CD8-positive, alpha-beta memory T cell (primary cell): ENCODE results near the gene SLC41A2. TPM values are rescaled to one million over a fixed set of nuclear protein-coding genes. Genes with fewer than 3 reads are reported as not detected.
"Not testable (repeated sequence)": the region's sequence is repeated elsewhere in the genome, so short reads cannot be mapped to it uniquely, and the experiment has no call there.

Source experiments
- CTCF ChIA-PET: fragments of 350-600 bp; sonication (Branson Sonifier 250); formaldehyde crosslinking; loops from one replicate; lab custom pipeline; 2021; ENCODE audit warnings: antibody characterized with exemption; lab: Charles Lee
- POLR2A ChIA-PET: fragments of 350-600 bp; sonication (Branson Sonifier 250); formaldehyde crosslinking; loops from one replicate; lab custom pipeline; 2021; ENCODE audit warnings: antibody characterized with exemption; lab: Charles Lee
- DNase-seq, 5 donors: peaks; one replicate each; pipeline versions ENCODE4 v3.0.0 to v3.0.0-alpha.2; 2020 to 2022; ENCODE audit warnings: mixed read lengths in 1 of 5
- H3K27ac ChIP-seq: one replicate; pipeline ENCODE4 v1.7.0; 2013; ENCODE audit warnings: low read depth, mild to moderate bottlenecking, low read length, moderate library complexity
- H3K27me3 ChIP-seq: 2 replicates; pipeline ENCODE4 v1.7.0; 2013; ENCODE audit warnings: low read length, mild to moderate bottlenecking; ENCODE audit not compliant: insufficient read depth, poor library complexity, severe bottlenecking
- H3K36me3 ChIP-seq: 2 replicates; pipeline ENCODE4 v1.7.0; 2013; ENCODE audit warnings: mild to moderate bottlenecking, low read length, moderate library complexity; ENCODE audit not compliant: insufficient read depth
- H3K4me1 ChIP-seq: 2 replicates; pipeline ENCODE4 v1.7.0; 2013; ENCODE audit warnings: mild to moderate bottlenecking, low read length, moderate library complexity; ENCODE audit not compliant: insufficient read depth
- H3K4me3 ChIP-seq: 2 replicates; pipeline ENCODE4 v1.7.0; 2013; ENCODE audit warnings: mild to moderate bottlenecking, low read length
- H3K9me3 ChIP-seq: 2 replicates; pipeline ENCODE4 v1.7.0; 2013; ENCODE audit warnings: mild to moderate bottlenecking, low read length
- H3K27ac Mint-ChIP-seq, 8 donors: one replicate each; pipeline ENCODE4 v1.8.0; 2020 to 2021; ENCODE audit warnings: mixed read lengths in 8 of 8, mild to moderate bottlenecking in 6 of 8, inconsistent platforms in 3 of 8, moderate library complexity in 3 of 8
- H3K27me3 Mint-ChIP-seq, 2 donors: one replicate each; pipeline ENCODE4 v1.8.0; 2020 to 2021; ENCODE audit warnings: mixed read lengths in 2 of 2, mild to moderate bottlenecking in 1 of 2, moderate library complexity in 1 of 2
- H3K36me3 Mint-ChIP-seq, 3 donors: one replicate each; pipeline ENCODE4 v1.8.0; 2020 to 2021; ENCODE audit warnings: mixed read lengths in 3 of 3, inconsistent platforms in 1 of 3, mild to moderate bottlenecking in 1 of 3
- H3K4me1 Mint-ChIP-seq, 3 donors: one replicate each; pipeline ENCODE4 v1.8.0; 2020 to 2021; ENCODE audit warnings: mixed read lengths in 3 of 3, inconsistent platforms in 1 of 3, mild to moderate bottlenecking in 1 of 3
- H3K4me3 Mint-ChIP-seq, 7 donors: one replicate each; pipeline ENCODE4 v1.8.0; 2020 to 2021; ENCODE audit warnings: mixed read lengths in 7 of 7, mild to moderate bottlenecking in 6 of 7, moderate library complexity in 4 of 7, inconsistent platforms in 2 of 7
- H3K9me3 Mint-ChIP-seq, 5 donors: one replicate each; pipeline ENCODE4 v1.8.0; 2020 to 2022; ENCODE audit warnings: mixed read lengths in 5 of 5, mild to moderate bottlenecking in 3 of 5, moderate library complexity in 2 of 5, inconsistent platforms in 1 of 5
- polyA plus RNA-seq: library from polyadenylated mRNA; unstranded; fragments of 300-500 nt; fragmentation: Illumina TruSeq; gene quantifications from one replicate; pipeline ENCODE4 v1.2.3, GENCODE V29; 2021
- total RNA-seq, 2 experiments: library from RNA; stranded (reverse); gene quantifications; one replicate each; pipeline ENCODE4 v1.2.3, GENCODE V29; 2021

The SLC41A2 gene
- total and polyA plus RNA-seq, 3 experiments from 2014 or later = 5.9 to 6.8 TPM; not detected in 1

GRCh38 chr12:104951759-104952509 lies 6.2 kb downstream of the SLC41A2 start:
- Mint-ChIP-seq H3K27ac (no peak overlapping the region), H3K4me1 (peaks cover 0 to 4% (median under 1%) of the 10 kb centered on the region in 3 donors), H3K27me3 (peaks cover 0 to 2% of the 10 kb centered on the region in 2 donors), H3K36me3 (no peaks in the 10 kb centered on the region), H3K9me3 (no peaks in the 10 kb centered on the region), H3K4me3 (no peak overlapping the region)
- Histone ChIP-seq H3K27me3 (no peaks in the 10 kb centered on the region), H3K9me3 (no peaks in the 10 kb centered on the region), H3K4me1 (no peaks in the 10 kb centered on the region), H3K4me3 (no peak overlapping the region), H3K27ac (no peak overlapping the region), H3K36me3 (no peaks in the 10 kb centered on the region)
- ChIA-PET POLR2A (no interaction called here), CTCF (no interaction called here)
- DNase-seq = no peak

GRCh38 chr12:104948716-104949115 lies 9.4 kb downstream of the SLC41A2 start:
- H3K36me3 Mint-ChIP-seq, H3K36me3 ChIP-seq, H3K27me3 Mint-ChIP-seq, CTCF ChIA-PET, H3K27ac ChIP-seq, DNase-seq, H3K9me3 ChIP-seq, H3K27me3 ChIP-seq, H3K4me1 ChIP-seq, H3K27ac Mint-ChIP-seq, H3K9me3 Mint-ChIP-seq, H3K4me1 Mint-ChIP-seq, H3K4me3 Mint-ChIP-seq, H3K4me3 ChIP-seq, POLR2A ChIA-PET: not testable (repeated sequence)

GRCh38 chr12:104944252-104944651 lies 13.8 kb downstream of the SLC41A2 start:
- Mint-ChIP-seq H3K36me3 (no peaks in the 10 kb centered on the region), H3K27ac (no peak overlapping the region), H3K9me3 (peaks cover 0 to 11% (median 2%) of the 10 kb centered on the region in 5 donors), H3K4me1 (no peaks in the 10 kb centered on the region), H3K4me3 (no peak overlapping the region), H3K27me3 (no peaks in the 10 kb centered on the region)
- H3K36me3 ChIP-seq = no peaks in the 10 kb centered on the region
- H3K27ac ChIP-seq = no peak overlapping the region
- H3K9me3 ChIP-seq = no peaks in the 10 kb centered on the region
- no peak for DNase-seq
- no peak overlapping the region for H3K4me3 ChIP-seq
- ChIA-PET POLR2A (no interaction called here), CTCF (no interaction called here)
- H3K4me1 ChIP-seq = no peaks in the 10 kb centered on the region
- no peaks in the 10 kb centered on the region for H3K27me3 ChIP-seq

GRCh38 chr12:104943401-104943800 lies 14.7 kb downstream of the SLC41A2 start:
- H3K27ac Mint-ChIP-seq, H3K4me1 Mint-ChIP-seq, POLR2A ChIA-PET, H3K4me1 ChIP-seq, H3K4me3 Mint-ChIP-seq, H3K36me3 ChIP-seq, H3K36me3 Mint-ChIP-seq, H3K27ac ChIP-seq, H3K9me3 ChIP-seq, H3K27me3 ChIP-seq, H3K27me3 Mint-ChIP-seq, H3K4me3 ChIP-seq, DNase-seq: not testable (repeated sequence)
- CTCF ChIA-PET = interaction anchor here (0.7 kb wide), 2 partner anchors 14 to 16 kb away, joined by 3 read pairs; partner anchors contain the start of gene SLC41A2
- H3K9me3 Mint-ChIP-seq = peaks cover 0 to 11% (median 2%) of the 10 kb centered on the region in 5 donors

- DNase-seq = no peak
- ChIA-PET POLR2A (no interaction called here), CTCF (interaction anchor here (3.3 kb wide), 1 partner anchor 560 kb away, joined by 10 read pairs; no protein-coding TSS in a partner anchor)
- H3K4me1 Mint-ChIP-seq = no peaks in the 10 kb centered on the region
- H3K27me3 ChIP-seq = no peaks in the 10 kb centered on the region
- H3K4me1 ChIP-seq = no peaks in the 10 kb centered on the region
- H3K27me3 Mint-ChIP-seq = peaks cover 0 to 4% of the 10 kb centered on the region in 2 donors
- H3K36me3 ChIP-seq = no peaks in the 10 kb centered on the region
- no peak overlapping the region for H3K27ac ChIP-seq
- no peak overlapping the region for H3K4me3 ChIP-seq
- H3K9me3 ChIP-seq = no peaks in the 10 kb centered on the region
- H3K4me3 Mint-ChIP-seq = no peak overlapping the region
- no peaks in the 10 kb centered on the region for H3K36me3 Mint-ChIP-seq
- peaks cover 0 to 11% (median 2%) of the 10 kb centered on the region in 5 donors for H3K9me3 Mint-ChIP-seq
- no peak overlapping the region for H3K27ac Mint-ChIP-seq
These were observed 16.0 kb downstream of the SLC41A2 start for GRCh38 chr12:104942075-104942474.

- Histone ChIP-seq H3K27me3 (no peaks in the 10 kb centered on the region), H3K4me1 (no peaks in the 10 kb centered on the region), H3K4me3 (no peak overlapping the region), H3K36me3 (no peaks in the 10 kb centered on the region), H3K9me3 (no peaks in the 10 kb centered on the region), H3K27ac (no peak overlapping the region)
- H3K27ac Mint-ChIP-seq = no peak overlapping the region
- no peak for DNase-seq
- ChIA-PET POLR2A (no interaction called here), CTCF (interaction anchor here (0.7 to 3.3 kb wide), 3 partner anchors 16 to 560 kb away, joined by 3 to 10 read pairs (median 4); partner anchors contain the start of gene SLC41A2)
- peaks cover 0 to 4% of the 10 kb centered on the region in 2 donors for H3K27me3 Mint-ChIP-seq
- no peak overlapping the region for H3K4me3 Mint-ChIP-seq
- H3K36me3 Mint-ChIP-seq = no peaks in the 10 kb centered on the region
- peaks cover 0 to 11% (median 2%) of the 10 kb centered on the region in 5 donors for H3K9me3 Mint-ChIP-seq
- H3K4me1 Mint-ChIP-seq = no peaks in the 10 kb centered on the region
These were observed 16.6 kb downstream of the SLC41A2 start for GRCh38 chr12:104941454-104941853.

- Histone ChIP-seq H3K4me1 (no peaks in the 10 kb centered on the region), H3K9me3 (no peaks in the 10 kb centered on the region), H3K27ac (no peak overlapping the region), H3K36me3 (no peaks in the 10 kb centered on the region), H3K27me3 (no peaks in the 10 kb centered on the region), H3K4me3 (no peak overlapping the region)
- ChIA-PET CTCF (interaction anchor here (1.0 kb wide), 1 partner anchor 811 kb away, joined by 3 read pairs; no protein-coding TSS in a partner anchor), POLR2A (no interaction called here)
- H3K27me3 Mint-ChIP-seq = peaks cover 0 to 4% of the 10 kb centered on the region in 2 donors
- no peaks in the 10 kb centered on the region for H3K4me1 Mint-ChIP-seq
- no peak for DNase-seq
- peaks cover 0 to 2% (median 0%) of the 10 kb centered on the region in 3 donors for H3K36me3 Mint-ChIP-seq
- H3K4me3 Mint-ChIP-seq = no peak overlapping the region
- peaks cover 0 to 11% (median 2%) of the 10 kb centered on the region in 5 donors for H3K9me3 Mint-ChIP-seq
- H3K27ac Mint-ChIP-seq = no peak overlapping the region
These were observed 19.0 kb downstream of the SLC41A2 start for GRCh38 chr12:104939089-104939488.

GRCh38 chr12:104938371-104938770 lies 19.7 kb downstream of the SLC41A2 start:
- no peak for DNase-seq
- no peak overlapping the region for H3K27ac ChIP-seq
- H3K4me1 Mint-ChIP-seq = no peaks in the 10 kb centered on the region
- POLR2A ChIA-PET = no interaction called here
- no peaks in the 10 kb centered on the region for H3K36me3 ChIP-seq
- no peaks in the 10 kb centered on the region for H3K27me3 ChIP-seq
- peaks cover 0 to 7% (median 0%) of the 10 kb centered on the region in 5 donors for H3K9me3 Mint-ChIP-seq
- H3K36me3 Mint-ChIP-seq = peaks cover 0 to 2% (median 0%) of the 10 kb centered on the region in 3 donors
- H3K27me3 Mint-ChIP-seq = peaks cover 0 to 4% of the 10 kb centered on the region in 2 donors
- CTCF ChIA-PET = interaction anchor here (1.0 kb wide), 1 partner anchor 811 kb away, joined by 3 read pairs; no protein-coding TSS in a partner anchor
- H3K9me3 ChIP-seq = no peaks in the 10 kb centered on the region
- no peak overlapping the region for H3K27ac Mint-ChIP-seq
- H3K4me3 Mint-ChIP-seq = no peak overlapping the region
- H3K4me3 ChIP-seq = no peak overlapping the region
- no peaks in the 10 kb centered on the region for H3K4me1 ChIP-seq
